ENCODE results near the gene BOD1.

The BOD1 gene

GRCh38 chr5:173640156-173640804 lies 23.8 kb upstream of the BOD1 start:
- DNase-seq (ENCODE audit: low read depth): no peak

GRCh38 chr5:173638126-173639040 lies 21.9 kb upstream of the BOD1 start:
- DNase-seq (ENCODE audit: low read depth): no peak

GRCh38 chr5:173637340-173637739 lies 20.9 kb upstream of the BOD1 start:
- no peak for DNase-seq (ENCODE audit: low read depth)

- DNase-seq (ENCODE audit: low read depth): no peak
These were observed 18.1 kb upstream of the BOD1 start for GRCh38 chr5:173634465-173634983.

GRCh38 chr5:173633304-173633703 lies 16.9 kb upstream of the BOD1 start:
- DNase-seq (ENCODE audit: low read depth): no peak

- no peak for DNase-seq (ENCODE audit: low read depth)
These were observed 15.0 kb upstream of the BOD1 start for GRCh38 chr5:173631478-173631877.

- no peak for DNase-seq (ENCODE audit: low read depth)
These were observed 14.4 kb upstream of the BOD1 start for GRCh38 chr5:173630724-173631365.

GRCh38 chr5:173629628-173630027 lies 13.2 kb upstream of the BOD1 start:
- no peak for DNase-seq (ENCODE audit: low read depth)

- no peak for DNase-seq (ENCODE audit: low read depth)
These were observed 12.1 kb upstream of the BOD1 start for GRCh38 chr5:173628501-173628900.

GRCh38 chr5:173627860-173628392 lies 11.5 kb upstream of the BOD1 start:
- no peak for DNase-seq (ENCODE audit: low read depth)

- DNase-seq (ENCODE audit: low read depth): no peak
These were observed 10.8 kb upstream of the BOD1 start for GRCh38 chr5:173627271-173627670.

- DNase-seq (ENCODE audit: low read depth): no peak
These were observed 10.0 kb upstream of the BOD1 start for GRCh38 chr5:173626505-173626820.

GRCh38 chr5:173625673-173626504 lies 9.4 kb upstream of the BOD1 start:
- no peak for DNase-seq (ENCODE audit: low read depth)

- no peak for DNase-seq (ENCODE audit: low read depth)
These were observed 8.8 kb upstream of the BOD1 start for GRCh38 chr5:173625261-173625660.

GRCh38 chr5:173624282-173624681 lies 7.8 kb upstream of the BOD1 start:
- no peak for DNase-seq (ENCODE audit: low read depth)

GRCh38 chr5:173623789-173624188 lies 7.3 kb upstream of the BOD1 start:
- no peak for DNase-seq (ENCODE audit: low read depth)

GRCh38 chr5:173623296-173623771 lies 6.9 kb upstream of the BOD1 start:
- no peak for DNase-seq (ENCODE audit: low read depth)

- no peak for DNase-seq (ENCODE audit: low read depth)
These were observed 6.0 kb upstream of the BOD1 start for GRCh38 chr5:173622183-173623047.

- no peak for DNase-seq (ENCODE audit: low read depth)
These were observed 4.3 kb upstream of the BOD1 start for GRCh38 chr5:173620784-173621183.

- DNase-seq (ENCODE audit: low read depth): peak; percentile 15
These were observed 2.6 kb upstream of the BOD1 start for GRCh38 chr5:173618927-173619519.
